Heart left ventricle (tissue), 13 donors: ENCODE data around the gene RINL.
"Not testable (repeated sequence)": the region's sequence is repeated elsewhere in the genome, so short reads cannot be mapped to it uniquely, and the experiment has no call there.

ENCODE experiments used
- CTCF ChIP-seq, 12 donors: fragments of 200-600 bp; sonication (generic) in 4 of 12; IDR thresholded peaks; one replicate each; pipeline versions ENCODE4 v1.5.0 to v1.8.0; 2018 to 2022; ENCODE audit warnings: antibody characterized with exemption in 12 of 12, mild to moderate bottlenecking in 5 of 12
- POLR2A ChIP-seq, 2 donors: fragments of 450-650 bp; IDR thresholded peaks; one replicate each; pipeline ENCODE4 v1.6.1; 2017; ENCODE audit warnings: antibody characterized with exemption in 2 of 2, mild to moderate bottlenecking in 2 of 2, moderate library complexity in 2 of 2
- donor health status: ischemic (EF 13 %, LVEDD 7.1; RV severe dilation, severe dysfunction).
- donor health status: DM: no; HTN: yes; CAD: no.
- donor health status: DM: no; HTN: no; CAD: no.
- donor health status: ischemic (EF 25% LVEDD 6.9; RV normal size, moderate dysfunction).
- donor health status: ischemic (EF 25% LVEDD 5.7; RV mildly dilated, moderate dysfunction).
- donor health status: ischemic (EF 35%, LVEDD 5.7; RV mildly dilated, moderate dysfunction).
- donor health status: nonischemic (EF 11% LVEDD 7.7; RV severe dilation, severe dysfunction).
- donor health status: DM: yes; HTN: yes; CAD: no.
- donor health status: PGD.
- donor health status: ischemic (EF 29% LVEDD 5.4; RV normal size, mild dysfunction).
- donor health status: nonischemic (EF 23%, LVEDD 6.1; RV moderate dilation, normal function).

GRCh38 chr19:38854961-38855360 lies 23.1 kb downstream of the RINL start:
- TF ChIP-seq CTCF, POLR2A (IDR thresholded peaks at IDR 0.05): not testable (repeated sequence)
